Liver (tissue), 9 donors: Measurements from ENCODE around the gene PIP5K1C. TPM values are rescaled to one million over a fixed set of nuclear protein-coding genes. Genes with fewer than 3 reads are reported as not detected.

Experiments
- DNase-seq: peaks from one replicate; pipeline ENCODE4 v3.0.0-alpha.2; 2017; ENCODE audit warnings: low spot score
- H3K27ac ChIP-seq, 2 donors: one replicate each; pipeline ENCODE4 v1.7.0; 2013; ENCODE audit warnings: inconsistent platforms in 2 of 2, low read length in 2 of 2, control low read depth in 1 of 2, low read depth in 1 of 2, mild to moderate bottlenecking in 1 of 2
- H3K27me3 ChIP-seq, 4 donors: one replicate each; pipeline versions ENCODE4 v1.6.1 to v1.7.0; 2013; ENCODE audit warnings: low read length in 3 of 4, inconsistent platforms in 1 of 4, mild to moderate bottlenecking in 1 of 4, moderate library complexity in 1 of 4; ENCODE audit not compliant: control insufficient read depth in 4 of 4, insufficient read depth in 4 of 4
- H3K36me3 ChIP-seq, 4 donors: one replicate each; pipeline versions ENCODE4 v1.6.1 to v1.7.0; 2013; ENCODE audit warnings: low read length in 3 of 4, mild to moderate bottlenecking in 3 of 4, low read depth in 1 of 4, moderate library complexity in 1 of 4; ENCODE audit not compliant: control insufficient read depth in 4 of 4, insufficient read depth in 3 of 4
- H3K4me1 ChIP-seq, 4 donors: one replicate each; pipeline versions ENCODE4 v1.6.1 to v1.7.0; 2013; ENCODE audit warnings: low read length in 3 of 4, mild to moderate bottlenecking in 3 of 4, moderate library complexity in 1 of 4; ENCODE audit not compliant: control insufficient read depth in 4 of 4, insufficient read depth in 4 of 4
- H3K4me3 ChIP-seq, 3 donors: one replicate each; pipeline versions ENCODE4 v1.6.1 to v1.7.0; 2013; ENCODE audit warnings: low read length in 3 of 3, control low read depth in 1 of 3, low read depth in 1 of 3, mild to moderate bottlenecking in 1 of 3
- H3K9ac ChIP-seq, 2 donors: one replicate each; pipeline ENCODE4 v1.7.0; 2013; ENCODE audit warnings: low read length in 2 of 2, mild to moderate bottlenecking in 2 of 2, moderate library complexity in 2 of 2, control low read depth in 1 of 2, low read depth in 1 of 2
- H3K9me3 ChIP-seq, 4 donors: one replicate each; pipeline versions ENCODE4 v1.6.1 to v1.7.0; 2013; ENCODE audit warnings: low read length in 3 of 4; ENCODE audit not compliant: control insufficient read depth in 4 of 4
- CTCF ChIP-seq: fragments of 150-350 bp; IDR thresholded peaks from 2 replicates; pipeline ENCODE4 v1.5.1; 2017; ENCODE audit warnings: improper control_type of control experiment, low read depth, low read length; ENCODE audit not compliant: missing input control
- EGR1 ChIP-seq, 2 donors: IDR thresholded peaks; 2 replicates each; pipeline ENCODE4 v1.6.1; 2016 to 2018; ENCODE audit warnings: antibody characterized with exemption in 2 of 2, low read depth in 2 of 2
- FOXA1 ChIP-seq: IDR thresholded peaks from 2 replicates; pipeline ENCODE4 v1.6.1; 2016; ENCODE audit warnings: antibody characterized with exemption
- FOXA2 ChIP-seq: IDR thresholded peaks from 2 replicates; pipeline ENCODE4 v1.6.1; 2016; ENCODE audit warnings: antibody characterized with exemption
- GABPA ChIP-seq, 2 donors: IDR thresholded peaks in 1 of 2; conservative IDR thresholded peaks in 1 of 2; 2 replicates each; pipeline ENCODE4 v1.6.1; 2016; ENCODE audit warnings: antibody characterized with exemption in 2 of 2, mild to moderate bottlenecking in 1 of 2, moderate library complexity in 1 of 2
- HNF4A ChIP-seq, 2 donors: conservative IDR thresholded peaks; 2 replicates each; pipeline ENCODE4 v1.6.1; 2016; ENCODE audit warnings: antibody characterized with exemption in 2 of 2, mild to moderate bottlenecking in 2 of 2
- HNF4G ChIP-seq: IDR thresholded peaks from 2 replicates; pipeline ENCODE4 v1.6.1; 2016; ENCODE audit warnings: antibody characterized with exemption
- JUND ChIP-seq, 2 donors: IDR thresholded peaks; 2 replicates each; pipeline ENCODE4 v1.6.1; 2016; ENCODE audit warnings: antibody characterized with exemption in 2 of 2
- MAX ChIP-seq: IDR thresholded peaks from 2 replicates; pipeline ENCODE4 v1.6.1; 2016; ENCODE audit warnings: antibody characterized with exemption
- NR2F2 ChIP-seq: IDR thresholded peaks from 2 replicates; pipeline ENCODE4 v1.6.1; 2016; ENCODE audit warnings: antibody characterized with exemption
- RAD21 ChIP-seq, 2 donors: IDR thresholded peaks; 2 replicates each; pipeline ENCODE4 v1.6.1; 2016; ENCODE audit warnings: antibody characterized with exemption in 2 of 2, mild to moderate bottlenecking in 2 of 2
- RXRA ChIP-seq, 2 donors: IDR thresholded peaks; 2 replicates each; pipeline ENCODE4 v1.6.1; 2017 to 2018; ENCODE audit warnings: antibody characterized with exemption in 2 of 2, mild to moderate bottlenecking in 1 of 2
- TAF1 ChIP-seq: conservative IDR thresholded peaks from 2 replicates; pipeline ENCODE4 v1.6.1; 2016; ENCODE audit warnings: antibody characterized with exemption, mild to moderate bottlenecking
- YY1 ChIP-seq: IDR thresholded peaks from 2 replicates; pipeline ENCODE4 v1.6.1; 2016; ENCODE audit warnings: antibody characterized with exemption, mild to moderate bottlenecking
- WGBS: extraction: QIAGEN DNeasy Blood & Tissue Kit; methylation state at CpG from one replicate; pipeline ENCODE4 v1.1.7; 2013; 5-methylcytosine and 5-hydroxymethylcytosine counted together
- polyA plus RNA-seq, 2 donors: library from polyadenylated mRNA; stranded (reverse) in 1 of 2; unstranded in 1 of 2; fragments of 200-250 nt in 1 of 2; fragments of >200 nt in 1 of 2; fragmentation: Nextera tagmentation in 1 of 2; extraction: Ambion mirVana in 1 of 2; gene quantifications; one replicate each; pipeline versions ENCODE4 v1.2.1 to v1.2.3, GENCODE V29; 2013 to 2015
- total RNA-seq, 2 donors: library from RNA; depleted of rRNA; stranded (reverse); fragments of >200 nt; gene quantifications; one replicate each; pipeline ENCODE4 v1.2.3, GENCODE V29; 2014
- TF ChIP-seq, protein P1 (sequence below): IDR thresholded peaks from 2 replicates; pipeline ENCODE4 v1.6.1; 2016; ENCODE audit warnings: antibody characterized with exemption
- TF ChIP-seq, protein P2 (sequence below): IDR thresholded peaks from 2 replicates; pipeline ENCODE4 v1.6.1; 2016; ENCODE audit warnings: antibody characterized with exemption, mild to moderate bottlenecking
- TF ChIP-seq, protein P3 (sequence below): IDR thresholded peaks from 2 replicates; pipeline ENCODE4 v1.6.1; 2016; ENCODE audit warnings: antibody characterized with exemption
- donor health status: healthy.
- donor health status: healthy.
- donor health status: healthy.
- donor health status: healthy.
- donor health status: healthy.

The PIP5K1C gene
- total and polyA plus RNA-seq, 4 donors, result 1.8 to 7.4 (median 6.0) TPM

DNA sequence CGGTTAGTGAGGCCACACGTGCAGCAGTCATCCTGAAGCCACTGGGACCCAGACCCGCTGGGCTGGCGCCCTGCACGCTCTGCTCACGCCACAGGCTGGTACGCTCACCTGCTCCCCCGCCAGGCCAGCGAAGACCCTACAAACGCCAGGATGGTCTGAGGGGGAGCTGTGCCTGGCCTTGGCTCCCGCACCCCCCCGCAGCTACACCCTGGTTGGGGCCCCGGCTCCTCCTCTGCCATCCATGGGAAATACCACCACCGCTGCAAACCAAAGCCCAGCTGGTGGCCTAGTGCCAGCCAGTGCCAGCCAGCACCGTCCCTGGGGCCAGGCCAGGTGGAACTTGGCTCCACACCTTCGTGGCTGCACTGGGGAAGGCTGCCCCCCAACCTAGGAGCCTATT is 50.4 kb downstream of the PIP5K1C start:
- peaks cover 6 to 16% (median 11%) of the 10 kb centered on the region in 4 donors for H3K4me1 ChIP-seq
- TF ChIP-seq, protein P1, sequence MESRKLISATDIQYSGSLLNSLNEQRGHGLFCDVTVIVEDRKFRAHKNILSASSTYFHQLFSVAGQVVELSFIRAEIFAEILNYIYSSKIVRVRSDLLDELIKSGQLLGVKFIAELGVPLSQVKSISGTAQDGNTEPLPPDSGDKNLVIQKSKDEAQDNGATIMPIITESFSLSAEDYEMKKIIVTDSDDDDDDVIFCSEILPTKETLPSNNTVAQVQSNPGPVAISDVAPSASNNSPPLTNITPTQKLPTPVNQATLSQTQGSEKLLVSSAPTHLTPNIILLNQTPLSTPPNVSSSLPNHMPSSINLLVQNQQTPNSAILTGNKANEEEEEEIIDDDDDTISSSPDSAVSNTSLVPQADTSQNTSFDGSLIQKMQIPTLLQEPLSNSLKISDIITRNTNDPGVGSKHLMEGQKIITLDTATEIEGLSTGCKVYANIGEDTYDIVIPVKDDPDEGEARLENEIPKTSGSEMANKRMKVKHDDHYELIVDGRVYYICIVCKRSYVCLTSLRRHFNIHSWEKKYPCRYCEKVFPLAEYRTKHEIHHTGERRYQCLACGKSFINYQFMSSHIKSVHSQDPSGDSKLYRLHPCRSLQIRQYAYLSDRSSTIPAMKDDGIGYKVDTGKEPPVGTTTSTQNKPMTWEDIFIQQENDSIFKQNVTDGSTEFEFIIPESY, result no peak
- TF ChIP-seq EGR1 (IDR thresholded peaks at IDR 0.05; ENCODE audit: low read depth in 2 of 2), result no peak
- no peak for TF ChIP-seq NR2F2
- TF ChIP-seq TAF1, result no peak
- TF ChIP-seq, protein P2, sequence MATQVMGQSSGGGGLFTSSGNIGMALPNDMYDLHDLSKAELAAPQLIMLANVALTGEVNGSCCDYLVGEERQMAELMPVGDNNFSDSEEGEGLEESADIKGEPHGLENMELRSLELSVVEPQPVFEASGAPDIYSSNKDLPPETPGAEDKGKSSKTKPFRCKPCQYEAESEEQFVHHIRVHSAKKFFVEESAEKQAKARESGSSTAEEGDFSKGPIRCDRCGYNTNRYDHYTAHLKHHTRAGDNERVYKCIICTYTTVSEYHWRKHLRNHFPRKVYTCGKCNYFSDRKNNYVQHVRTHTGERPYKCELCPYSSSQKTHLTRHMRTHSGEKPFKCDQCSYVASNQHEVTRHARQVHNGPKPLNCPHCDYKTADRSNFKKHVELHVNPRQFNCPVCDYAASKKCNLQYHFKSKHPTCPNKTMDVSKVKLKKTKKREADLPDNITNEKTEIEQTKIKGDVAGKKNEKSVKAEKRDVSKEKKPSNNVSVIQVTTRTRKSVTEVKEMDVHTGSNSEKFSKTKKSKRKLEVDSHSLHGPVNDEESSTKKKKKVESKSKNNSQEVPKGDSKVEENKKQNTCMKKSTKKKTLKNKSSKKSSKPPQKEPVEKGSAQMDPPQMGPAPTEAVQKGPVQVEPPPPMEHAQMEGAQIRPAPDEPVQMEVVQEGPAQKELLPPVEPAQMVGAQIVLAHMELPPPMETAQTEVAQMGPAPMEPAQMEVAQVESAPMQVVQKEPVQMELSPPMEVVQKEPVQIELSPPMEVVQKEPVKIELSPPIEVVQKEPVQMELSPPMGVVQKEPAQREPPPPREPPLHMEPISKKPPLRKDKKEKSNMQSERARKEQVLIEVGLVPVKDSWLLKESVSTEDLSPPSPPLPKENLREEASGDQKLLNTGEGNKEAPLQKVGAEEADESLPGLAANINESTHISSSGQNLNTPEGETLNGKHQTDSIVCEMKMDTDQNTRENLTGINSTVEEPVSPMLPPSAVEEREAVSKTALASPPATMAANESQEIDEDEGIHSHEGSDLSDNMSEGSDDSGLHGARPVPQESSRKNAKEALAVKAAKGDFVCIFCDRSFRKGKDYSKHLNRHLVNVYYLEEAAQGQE, result no peak
- no peak for TF ChIP-seq FOXA1
- TF ChIP-seq FOXA2, result no peak
- no peak for TF ChIP-seq JUND (IDR thresholded peaks at IDR 0.05)
- no peak for TF ChIP-seq YY1
- TF ChIP-seq GABPA (IDR thresholded peaks at IDR 0.05 in 1 of 2, conservative IDR thresholded peaks at IDR 0.05 in 1 of 2), result no peak
- TF ChIP-seq, protein P3, sequence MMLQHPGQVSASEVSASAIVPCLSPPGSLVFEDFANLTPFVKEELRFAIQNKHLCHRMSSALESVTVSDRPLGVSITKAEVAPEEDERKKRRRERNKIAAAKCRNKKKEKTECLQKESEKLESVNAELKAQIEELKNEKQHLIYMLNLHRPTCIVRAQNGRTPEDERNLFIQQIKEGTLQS, result no peak
- TF ChIP-seq HNF4A (conservative IDR thresholded peaks at IDR 0.05), result no peak
- TF ChIP-seq CTCF, result no peak
- TF ChIP-seq MAX, result no peak
- no peak for TF ChIP-seq HNF4G
- TF ChIP-seq RAD21 (IDR thresholded peaks at IDR 0.05), result no peak
- TF ChIP-seq RXRA (IDR thresholded peaks at IDR 0.05), result no peak
- no peak overlapping the region for H3K4me3 ChIP-seq
- H3K9me3 ChIP-seq, result no peaks in the 10 kb centered on the region
- no peak for DNase-seq
- H3K36me3 ChIP-seq, result peaks cover 0 to 17% (median 9%) of the 10 kb centered on the region in 4 donors
- no peak overlapping the region for H3K9ac ChIP-seq
- H3K27me3 ChIP-seq, result no peaks in the 10 kb centered on the region
- H3K27ac ChIP-seq, result no peak overlapping the region
- WGBS, result 86% methylated on average over 16 of the region's 16 CpGs
